Heart left ventricle (tissue), 16 donors: Measurements from ENCODE around the gene NDUFAF8. TPM values are rescaled to one million over a fixed set of nuclear protein-coding genes. Genes with fewer than 3 reads are reported as not detected.

Experiments used
- ATAC-seq, 4 donors: fragments of 200-7000 bp; cut with Tn5 transposase; one replicate each; pipeline ENCODE4 v1.9.1; 2020 to 2022; ENCODE audit warnings: moderate library complexity in 4 of 4, mild to moderate bottlenecking in 3 of 4, moderate number of reproducible peaks in 1 of 4
- DNase-seq, 5 donors: peaks; one replicate each; pipeline ENCODE4 v3.0.0-alpha.2; 2020
- H3K27ac ChIP-seq, 12 donors: fragments of 200-600 bp; sonication (generic) in 4 of 12; one replicate each; pipeline versions ENCODE4 v1.5.0 to v1.8.0; 2016 to 2022; ENCODE audit warnings: mild to moderate bottlenecking in 2 of 12
- H3K27me3 ChIP-seq, 9 donors: fragments of 200-600 bp; sonication (generic) in 2 of 9; one replicate each; pipeline versions ENCODE4 v1.5.1 to v1.8.0; 2016 to 2022; ENCODE audit warnings: mild to moderate bottlenecking in 3 of 9
- H3K36me3 ChIP-seq, 9 donors: fragments of 200-600 bp; sonication (generic) in 2 of 9; one replicate each; pipeline versions ENCODE4 v1.5.0 to v1.8.0; 2018 to 2022; ENCODE audit warnings: mild to moderate bottlenecking in 2 of 9
- H3K4me1 ChIP-seq, 12 donors: fragments of 200-600 bp; sonication (generic) in 4 of 12; one replicate each; pipeline versions ENCODE4 v1.5.0 to v1.8.0; 2016 to 2022; ENCODE audit warnings: mild to moderate bottlenecking in 3 of 12
- H3K4me3 ChIP-seq, 12 donors: fragments of 200-600 bp; sonication (generic) in 4 of 12; one replicate each; pipeline versions ENCODE4 v1.5.0 to v1.8.0; 2017 to 2022; ENCODE audit warnings: mild to moderate bottlenecking in 9 of 12, moderate library complexity in 4 of 12
- H3K9me3 ChIP-seq, 12 donors: fragments of 200-600 bp; sonication (generic) in 4 of 12; one replicate each; pipeline versions ENCODE4 v1.5.0 to v1.8.0; 2016 to 2022; ENCODE audit warnings: mild to moderate bottlenecking in 1 of 12
- CTCF ChIP-seq, 12 donors: fragments of 200-600 bp; sonication (generic) in 4 of 12; IDR thresholded peaks; one replicate each; pipeline versions ENCODE4 v1.5.0 to v1.8.0; 2018 to 2022; ENCODE audit warnings: antibody characterized with exemption in 12 of 12, mild to moderate bottlenecking in 5 of 12
- POLR2A ChIP-seq, 2 donors: fragments of 450-650 bp; IDR thresholded peaks; one replicate each; pipeline ENCODE4 v1.6.1; 2017; ENCODE audit warnings: antibody characterized with exemption in 2 of 2, mild to moderate bottlenecking in 2 of 2, moderate library complexity in 2 of 2
- WGBS, 4 donors: extraction: QIAGEN DNeasy Blood & Tissue Kit in 2 of 4; methylation state at CpG; one replicate each; pipeline versions ENCODE4 v1.1.5 to v1.1.7; 2013 to 2018; 5-methylcytosine and 5-hydroxymethylcytosine counted together
- intact Hi-C, 10 donors: fragments of 100-400 bp; cut with DNase I; formaldehyde crosslinking; loops; one replicate each; pipeline versions ENCODE4 v1.11.1 to v1.14.2; 2022
- polyA plus RNA-seq, 2 donors: library from polyadenylated mRNA; stranded (reverse); fragments of 200-250 nt; gene quantifications; one replicate each; pipeline ENCODE4 v1.2.3, GENCODE V29; 2013
- total RNA-seq, 9 donors: library from RNA; depleted of rRNA in 2 of 9; stranded (reverse); fragments of >200 nt in 2 of 9; fragmentation: NEBNext Ultra II Directional in 3 of 9; extraction: Animal tissue kit (Norgen Biotek cat#: 25700) in 3 of 9; gene quantifications; one replicate each; pipeline versions ENCODE4 v1.1.0 to v1.2.4, GENCODE V29; 2016 to 2023
- donor health status: ischemic (EF 13 %, LVEDD 7.1; RV severe dilation, severe dysfunction).
- donor health status: healthy with polysubstance abuse.
- donor health status: DM: no; HTN: yes; CAD: no.
- donor health status: DM: no; HTN: no; CAD: no.
- donor health status: ischemic (EF 25% LVEDD 6.9; RV normal size, moderate dysfunction).
- donor health status: ischemic (EF 25% LVEDD 5.7; RV mildly dilated, moderate dysfunction).
- donor health status: healthy.
- donor health status: DM: yes; HTN: yes; CAD: no.
- donor health status: ischemic (EF 35%, LVEDD 5.7; RV mildly dilated, moderate dysfunction).
- donor health status: nonischemic (EF 11% LVEDD 7.7; RV severe dilation, severe dysfunction).
- donor health status: DM: yes; HTN: yes; CAD: no.
- donor health status: PGD.
- donor health status: ischemic (EF 29% LVEDD 5.4; RV normal size, mild dysfunction).
- donor health status: nonischemic (EF 23%, LVEDD 6.1; RV moderate dilation, normal function).

Gene NDUFAF8
- total and polyA plus RNA-seq, 11 donors = 26.7 to 77.1 (median 50.2) TPM

- peaks cover 0 to 12% (median under 1%) of the 10 kb centered on the region in 12 donors for H3K4me1 ChIP-seq
- TF ChIP-seq POLR2A (IDR thresholded peaks at IDR 0.05) (no peak), CTCF (IDR thresholded peaks at IDR 0.05) (no peak)
- peaks cover 0 to 64% (median 20%) of the 10 kb centered on the region in 9 donors for H3K36me3 ChIP-seq
- H3K27ac ChIP-seq = no peak overlapping the region
- H3K27me3 ChIP-seq = no peaks in the 10 kb centered on the region
- DNase-seq (peak in 2 of 5 donors; percentile 13 to 50), ATAC-seq (no peak)
- H3K9me3 ChIP-seq = no peaks in the 10 kb centered on the region
- intact Hi-C loops = loop anchor here (5.0 to 10.0 kb wide), 6 partner anchors 43 to 355 kb away; partner anchors contain the start of gene BAIAP2 (in 1 of the 10)
- WGBS, 4 donors = 85 to 93% (median 92%) methylated on average over 14 to 15 of the region's 15 CpGs
- no peak overlapping the region for H3K4me3 ChIP-seq
Observed at GRCh38 chr17:81249223-81250040, 10.3 kb downstream of the NDUFAF8 start.

- WGBS, 4 donors = 89 to 94% (median 93%) methylated on average over 19 to 31 of the region's 31 CpGs
- intact Hi-C loops = loop anchor here (5.0 to 10.0 kb wide), 5 partner anchors 42 to 354 kb away; no protein-coding TSS in a partner anchor
- no peak overlapping the region for H3K4me3 ChIP-seq
- peaks cover 0 to 56% (median 20%) of the 10 kb centered on the region in 9 donors for H3K36me3 ChIP-seq
- H3K4me1 ChIP-seq = peaks cover 3 to 18% (median 10%) of the 10 kb centered on the region in 12 donors
- H3K27ac ChIP-seq = no peak overlapping the region
- ATAC-seq (no peak), DNase-seq (peak in 2 of 5 donors; percentile 26 to 49)
- TF ChIP-seq POLR2A (IDR thresholded peaks at IDR 0.05) = no peak
- no peak for TF ChIP-seq CTCF (IDR thresholded peaks at IDR 0.05)
- H3K27me3 ChIP-seq = no peaks in the 10 kb centered on the region
- H3K9me3 ChIP-seq = no peaks in the 10 kb centered on the region
Observed at GRCh38 chr17:81250286-81251093, 11.4 kb downstream of the NDUFAF8 start.

- Histone ChIP-seq H3K4me1 (peaks cover 3 to 19% (median 13%) of the 10 kb centered on the region in 12 donors), H3K4me3 (no peak overlapping the region), H3K27me3 (no peaks in the 10 kb centered on the region), H3K9me3 (no peaks in the 10 kb centered on the region), H3K36me3 (peaks cover 0 to 52% (median 20%) of the 10 kb centered on the region in 9 donors), H3K27ac (peak overlapping the region in 1 of 12 donors; percentile 51)
- DNase-seq = peak in 4 of 5 donors; percentile 30 to 74 (median 60)
- intact Hi-C loops = loop anchor here (5.0 to 10.0 kb wide), 5 partner anchors 41 to 354 kb away; no protein-coding TSS in a partner anchor
- peak in 3 of 4 donors; percentile 27 to 62 (median 44) for ATAC-seq
- WGBS, 4 donors = 54 to 72% (median 62%) methylated on average over 21 to 25 of the region's 25 CpGs
- no peak for TF ChIP-seq POLR2A (IDR thresholded peaks at IDR 0.05)
- no peak for TF ChIP-seq CTCF (IDR thresholded peaks at IDR 0.05)
Observed at GRCh38 chr17:81251094-81251708, 12.1 kb downstream of the NDUFAF8 start.
